HepG2 (cell line): ENCODE data around the gene GPR26. TPM values are rescaled to one million over a fixed set of nuclear protein-coding genes. Genes with fewer than 3 reads are reported as not detected.

Experiments
- ATAC-seq: fragments of 200-7000 bp; cut with Tn5 transposase; 3 replicates; pipeline ENCODE4 v1.9.1; 2020; ENCODE audit warnings: mild to moderate bottlenecking, moderate library complexity
- BruUV-seq: library from RNA; stranded (reverse); fragments of 400-500 nt; replicated peaks from 2 replicates; lab custom pipeline; 2021; lab: Mats Ljungman, UMichigan
- CTCF ChIA-PET: fragments of 300-600 bp; formaldehyde crosslinking; extraction: SDS; loops from one replicate; lab custom pipeline; 2021; ENCODE audit warnings: low total read pairs, inconsistent platforms, low intra/inter-chr PET ratio; lab: Yijun Ruan, JAX
- POLR2A ChIA-PET: fragments of 350-600 bp; sonication (Branson Sonifier 250); formaldehyde crosslinking; loops from one replicate; lab custom pipeline; 2020; ENCODE audit warnings: antibody characterized with exemption, inconsistent platforms; lab: Yijun Ruan, JAX
- DNase-seq: peaks from one replicate; pipeline ENCODE4 v3.0.0-alpha.2; 2015; ENCODE audit warnings: low spot score
- FAIRE-seq: peaks from 3 replicates; lab custom pipeline; 2011; peaks lifted over from hg19 to GRCh38; lab: Jason Lieb, UNC
- H2AFZ ChIP-seq: one replicate; pipeline ENCODE4 v1.6.1; 2011; ENCODE audit warnings: low read length, inconsistent platforms
- H3K27ac ChIP-seq: fragments of 300-600 bp; 3 replicates; pipeline ENCODE4 v1.8.0; 2011; ENCODE audit warnings: mixed run types, mild to moderate bottlenecking, mixed read lengths, low read length, inconsistent platforms; ENCODE audit not compliant: insufficient read depth; ENCODE audit errors: extremely low read length
- H3K27me3 ChIP-seq, 2 experiments: fragments of 200-600 bp in 1 of 2; 2 replicates in 1 of 2; 3 replicates in 1 of 2; pipeline versions ENCODE4 v1.6.0 to v1.8.0; 2011; ENCODE audit warnings: low read length in 2 of 2, mild to moderate bottlenecking in 2 of 2, moderate library complexity in 2 of 2, inconsistent platforms in 1 of 2; ENCODE audit not compliant: insufficient read depth in 2 of 2, control insufficient read depth in 1 of 2
- H3K36me3 ChIP-seq, 2 experiments: fragments of 200-600 bp in 1 of 2; replicated peaks in 1 of 2; 2 replicates in 1 of 2; 3 replicates in 1 of 2; pipeline versions ENCODE4 v1.5.1 to v1.8.0; 2011; ENCODE audit warnings: low read length in 2 of 2, inconsistent platforms in 1 of 2; ENCODE audit not compliant: insufficient read depth in 2 of 2, control insufficient read depth in 1 of 2
- H3K4me1 ChIP-seq: 2 replicates; pipeline ENCODE4 v1.5.1; 2012; ENCODE audit warnings: low read length, inconsistent platforms; ENCODE audit not compliant: insufficient read depth
- H3K4me2 ChIP-seq: 2 replicates; pipeline ENCODE4 v1.6.0; 2011; ENCODE audit warnings: low read depth, low read length, inconsistent platforms
- H3K4me3 ChIP-seq, 3 experiments: fragments of 200-600 bp in 1 of 3; sonication (generic), shearing (Covaris generic) in 1 of 3; replicated peaks in 1 of 3; 2 replicates each; pipeline ENCODE4 v1.5.1; 2011 to 2016; ENCODE audit warnings: low read length in 3 of 3, inconsistent platforms in 2 of 3, low read depth in 2 of 3, mild to moderate bottlenecking in 2 of 3, control low read depth in 1 of 3, mixed read lengths in 1 of 3; ENCODE audit not compliant: insufficient read depth in 1 of 3
- H3K79me2 ChIP-seq: one replicate; pipeline ENCODE4 v1.6.1; 2011; ENCODE audit warnings: low read length, inconsistent platforms; ENCODE audit not compliant: insufficient read depth
- H3K9ac ChIP-seq: 2 replicates; pipeline ENCODE4 v1.6.0; 2011; ENCODE audit warnings: mild to moderate bottlenecking, low read depth, low read length, inconsistent platforms; ENCODE audit not compliant: insufficient read depth
- H3K9me3 ChIP-seq: 2 replicates; pipeline ENCODE4 v1.5.1; 2012; ENCODE audit warnings: mild to moderate bottlenecking, low read length
- H4K20me1 ChIP-seq: 2 replicates; pipeline ENCODE4 v1.6.0; 2011; ENCODE audit warnings: inconsistent platforms, mild to moderate bottlenecking, low read length, moderate library complexity; ENCODE audit not compliant: insufficient read depth
- EED ChIP-seq: sonication (generic); formaldehyde crosslinking; IDR thresholded peaks from 2 replicates; pipeline ENCODE4 v1.5.0; 2020; ENCODE audit warnings: mild to moderate bottlenecking, missing genetic modification reagents
- HES4 ChIP-seq: sonication (generic); formaldehyde crosslinking; IDR thresholded peaks from 2 replicates; pipeline ENCODE4 v1.9.0; 2021; ENCODE audit warnings: mild to moderate bottlenecking, missing genetic modification reagents, borderline replicate concordance
- HIC2 ChIP-seq: sonication (generic); formaldehyde crosslinking; IDR thresholded peaks from 2 replicates; pipeline ENCODE4 v1.9.0; 2022; ENCODE audit warnings: low read depth, missing genetic modification reagents
- KIAA2018 ChIP-seq: sonication (generic); formaldehyde crosslinking; IDR thresholded peaks from 2 replicates; pipeline ENCODE4 v1.5.0; 2020; ENCODE audit warnings: mild to moderate bottlenecking, missing genetic modification reagents, borderline replicate concordance
- MED1 ChIP-seq: sonication (generic); formaldehyde crosslinking; IDR thresholded peaks from 2 replicates; pipeline ENCODE4 v1.4.0; 2020; ENCODE audit warnings: missing genetic modification reagents
- SMARCE1 ChIP-seq: fragments of 450-650 bp; IDR thresholded peaks from 2 replicates; pipeline ENCODE4 v1.6.1; 2017; ENCODE audit warnings: borderline replicate concordance
- TIGD3 ChIP-seq: sonication (generic); formaldehyde crosslinking; IDR thresholded peaks from 2 replicates; pipeline ENCODE4 v1.5.1; 2020; ENCODE audit warnings: mild to moderate bottlenecking, missing genetic modification reagents, borderline replicate concordance
- ZNF10 ChIP-seq: sonication (generic); formaldehyde crosslinking; IDR thresholded peaks from 2 replicates; pipeline ENCODE4 v1.4.0; 2020; ENCODE audit warnings: mild to moderate bottlenecking, low read depth, missing genetic modification reagents, borderline replicate concordance
- ZNF639 ChIP-seq: conservative IDR thresholded peaks from 2 replicates; pipeline ENCODE4 v1.6.1; 2018; ENCODE audit warnings: missing genetic modification reagents
- ZNF883 ChIP-seq: sonication (generic); formaldehyde crosslinking; IDR thresholded peaks from 2 replicates; pipeline ENCODE4 v1.5.1; 2020; ENCODE audit warnings: mild to moderate bottlenecking, missing genetic modification reagents; ENCODE audit errors: not compliant biosample characterization
- WGBS: methylation state at CpG from one replicate; pipeline ENCODE4 v1.1.6; 2017; ENCODE audit warnings: low lambda C conversion rate; 5-methylcytosine and 5-hydroxymethylcytosine counted together
- in situ Hi-C: cut with HindIII; loops from 2 replicates; pipeline ENCODE4 v1.10.0; 2017; ENCODE audit warnings: low pct_unique_long_range_greater_than_20kb; ENCODE audit not compliant: extremely low pct_ligation_motif_present
- intact Hi-C: fragments of 100-400 bp; cut with micrococcal nuclease; formaldehyde crosslinking; loops from one replicate; pipeline ENCODE4 v1.10.0; 2022; ENCODE audit not compliant: unreplicated experiment
- polyA plus RNA-seq, 8 experiments: library from polyadenylated mRNA; depleted of rRNA in 3 of 8; stranded (reverse) in 7 of 8; unstranded in 1 of 8; fragments of >200 nt; fragmentation: Illumina TruSeq in 4 of 8; extraction: Trizol in 4 of 8; gene quantifications; 2 replicates each; pipeline versions ENCODE4 v1.2.1 to v1.2.3, GENCODE V29; 2011 to 2016; ENCODE audit warnings: low read depth in 4 of 8, missing spikeins in 1 of 8, mixed read lengths in 1 of 8; ENCODE audit not compliant: insufficient read depth in 1 of 8
- total RNA-seq, 5 experiments: library from RNA; depleted of rRNA; stranded (reverse); fragments of >200 nt; fragmentation: Illumina TruSeq; extraction: Trizol; gene quantifications; 2 replicates each; pipeline ENCODE4 v1.2.3, GENCODE V29; 2016; ENCODE audit warnings: low read depth in 1 of 5

The GPR26 gene
- total and polyA plus RNA-seq, 2 of the 13 experiments (the other 11 are each of a cell fraction or from before 2014, with no cell fraction given), result not detected

- H3K79me2 ChIP-seq, result no peaks in the 10 kb centered on the region
- no TSS peak for BruUV-seq
- no peaks in the 10 kb centered on the region for H4K20me1 ChIP-seq
- H3K27ac ChIP-seq, result no peak overlapping the region
- no peak overlapping the region for H3K4me2 ChIP-seq
- H3K9me3 ChIP-seq, result no peaks in the 10 kb centered on the region
- POLR2A ChIA-PET, result no interaction called here
- no peak overlapping the region for H3K4me3 ChIP-seq
- DNase-seq (no peak), ATAC-seq (no peak), FAIRE-seq (no peak)
- no peak overlapping the region for H2AFZ ChIP-seq
- 18% methylated on average over 7 of the region's 10 CpGs for WGBS
- H3K27me3 ChIP-seq, result peaks cover 2 to 14% of the 10 kb centered on the region in 2 experiments; a peak in 2 of 5 replicates
- in situ Hi-C loops (no loop called here), intact Hi-C loops (no loop called here)
- CTCF ChIA-PET, result interaction anchor here (0.9 kb wide), 1 partner anchor 324 kb away, joined by 5 read pairs; no protein-coding TSS in a partner anchor
- no peak overlapping the region for H3K9ac ChIP-seq
- H3K36me3 ChIP-seq, result no peaks in the 10 kb centered on the region
- no peaks in the 10 kb centered on the region for H3K4me1 ChIP-seq
- TF ChIP-seq HIC2 (CRISPR knock-in tag), result no peak
- TF ChIP-seq SMARCE1, result no peak
- TF ChIP-seq TIGD3 (CRISPR knock-in tag), result no peak
- no peak for TF ChIP-seq MED1 (CRISPR knock-in tag)
- no peak for TF ChIP-seq EED (CRISPR knock-in tag)
- no peak for TF ChIP-seq ZNF883 (CRISPR knock-in tag)
- no peak for TF ChIP-seq HES4 (CRISPR knock-in tag)
- no peak for TF ChIP-seq ZNF10 (CRISPR knock-in tag)
- TF ChIP-seq KIAA2018, result no peak
- TF ChIP-seq ZNF639 (CRISPR knock-in tag), result no peak
Observed at GRCh38 chr10:123643315-123643714, 22.8 kb upstream of the GPR26 start.
